HEK293 (cell line): ENCODE measurements around the gene PRICKLE3.
A peak's percentile ranks its signal among the peaks of the same experiment; 100 is the strongest.

Experiments used
- CTCF ChIA-PET: fragments of 350-600 bp; formaldehyde crosslinking; extraction: SDS; loops from one replicate; lab custom pipeline; 2021; ENCODE audit warnings: antibody characterized with exemption; lab: Yijun Ruan, JAX
- POLR2A ChIA-PET: fragments of 300-600 bp; formaldehyde crosslinking; extraction: SDS; loops from one replicate; lab custom pipeline; 2020; ENCODE audit warnings: antibody characterized with exemption, inconsistent platforms; lab: Yijun Ruan, JAX
- H3K27ac ChIP-seq: fragments of 200-500 bp; sonication (Bioruptor generic); 2 replicates; pipeline ENCODE4 v1.5.1; 2014; ENCODE audit warnings: low read depth, low read length, control low read depth, inconsistent platforms; ENCODE audit errors: extremely low read depth
- H3K36me3 ChIP-seq, 2 experiments: fragments of 200-500 bp in 1 of 2; sonication (Bioruptor generic) in 1 of 2; 1 replicate in 1 of 2; 2 replicates in 1 of 2; pipeline ENCODE4 v1.5.1; 2014 to 2017; ENCODE audit warnings: inconsistent platforms in 2 of 2, low read length in 2 of 2; ENCODE audit not compliant: control insufficient read depth in 2 of 2, insufficient read depth in 1 of 2
- H3K4me1 ChIP-seq: fragments of 200-500 bp; sonication (Bioruptor generic); 2 replicates; pipeline ENCODE4 v1.5.1; 2014; ENCODE audit warnings: mild to moderate bottlenecking, low read length, inconsistent platforms; ENCODE audit not compliant: control insufficient read depth, insufficient read depth
- H3K4me3 ChIP-seq: 2 replicates; pipeline ENCODE4 v1.5.1; 2011; ENCODE audit warnings: low read depth, mild to moderate bottlenecking, control low read depth, low read length, moderate library complexity
- H3K9me3 ChIP-seq: fragments of 200-500 bp; sonication (Bioruptor generic); 2 replicates; pipeline ENCODE4 v1.5.1; 2014; ENCODE audit warnings: low read depth, low read length, inconsistent platforms; ENCODE audit not compliant: control insufficient read depth, insufficient read depth
- FEZF1 ChIP-seq: fragments of 450-650 bp; formaldehyde crosslinking; IDR thresholded peaks from 2 replicates; pipeline ENCODE4 v1.5.1; 2016; ENCODE audit warnings: missing biosample characterization, missing genetic modification characterization
- MEIS1 ChIP-seq: sonication (generic); formaldehyde crosslinking; IDR thresholded peaks from 2 replicates; pipeline ENCODE4 v1.8.1; 2022; ENCODE audit warnings: missing genetic modification reagents, mild to moderate bottlenecking, borderline replicate concordance
- PATZ1 ChIP-seq: fragments of 450-650 bp; formaldehyde crosslinking; IDR thresholded peaks from 2 replicates; pipeline ENCODE4 v1.5.1; 2016; ENCODE audit warnings: missing biosample characterization, missing genetic modification characterization
- SP7 ChIP-seq: fragments of 450-650 bp; formaldehyde crosslinking; IDR thresholded peaks from 2 replicates; pipeline ENCODE4 v1.5.1; 2016; ENCODE audit warnings: missing biosample characterization, missing genetic modification characterization
- ZBTB21 ChIP-seq: fragments of 450-650 bp; formaldehyde crosslinking; IDR thresholded peaks from 2 replicates; pipeline ENCODE4 v1.5.1; 2017; ENCODE audit warnings: missing biosample characterization, missing genetic modification characterization
- ZFP3 ChIP-seq: fragments of 450-650 bp; formaldehyde crosslinking; IDR thresholded peaks from 2 replicates; pipeline ENCODE4 v1.5.1; 2016; ENCODE audit warnings: low read depth, missing biosample characterization, missing genetic modification characterization
- ZNF174 ChIP-seq: fragments of 450-650 bp; formaldehyde crosslinking; IDR thresholded peaks from 2 replicates; pipeline ENCODE4 v1.5.0; 2017; ENCODE audit warnings: missing biosample characterization, mild to moderate bottlenecking, missing genetic modification characterization
- ZNF214 ChIP-seq: fragments of 450-650 bp; formaldehyde crosslinking; IDR thresholded peaks from 2 replicates; pipeline ENCODE4 v1.5.1; 2017; ENCODE audit warnings: missing biosample characterization, mild to moderate bottlenecking, missing genetic modification characterization, borderline replicate concordance
- ZNF266 ChIP-seq: fragments of 450-650 bp; formaldehyde crosslinking; IDR thresholded peaks from 2 replicates; pipeline ENCODE4 v1.5.1; 2016; ENCODE audit warnings: missing biosample characterization, missing genetic modification characterization, low read depth
- ZNF394 ChIP-seq: fragments of 450-650 bp; formaldehyde crosslinking; IDR thresholded peaks from 2 replicates; pipeline ENCODE4 v1.5.1; 2016; ENCODE audit warnings: missing biosample characterization, missing genetic modification characterization, mild to moderate bottlenecking, moderate library complexity, borderline replicate concordance
- ZNF473 ChIP-seq: fragments of 450-650 bp; formaldehyde crosslinking; IDR thresholded peaks from 2 replicates; pipeline ENCODE4 v1.5.1; 2017; ENCODE audit warnings: missing biosample characterization, missing genetic modification characterization
- ZNF510 ChIP-seq: fragments of 450-650 bp; formaldehyde crosslinking; IDR thresholded peaks from 2 replicates; pipeline ENCODE4 v1.5.1; 2018; ENCODE audit warnings: mild to moderate bottlenecking, missing genetic modification characterization, missing biosample characterization; ENCODE audit not compliant: insufficient replicate concordance
- ZNF518A ChIP-seq: fragments of 450-650 bp; formaldehyde crosslinking; conservative IDR thresholded peaks from 2 replicates; pipeline ENCODE4 v1.5.1; 2016; ENCODE audit warnings: low read depth, missing biosample characterization, missing genetic modification characterization
- ZNF548 ChIP-seq: fragments of 450-650 bp; formaldehyde crosslinking; IDR thresholded peaks from 2 replicates; pipeline ENCODE4 v1.5.1; 2016; ENCODE audit warnings: missing biosample characterization, missing genetic modification characterization
- ZNF623 ChIP-seq: fragments of 450-650 bp; formaldehyde crosslinking; IDR thresholded peaks from 2 replicates; pipeline ENCODE4 v1.5.1; 2016; ENCODE audit warnings: missing biosample characterization, missing genetic modification characterization
- ZNF677 ChIP-seq: fragments of 450-650 bp; IDR thresholded peaks from 2 replicates; pipeline ENCODE4 v1.5.0; 2018; ENCODE audit warnings: missing biosample characterization, mild to moderate bottlenecking, missing genetic modification characterization, moderate library complexity
- ZNF768 ChIP-seq: fragments of 450-650 bp; formaldehyde crosslinking; IDR thresholded peaks from 2 replicates; pipeline ENCODE4 v1.5.1; 2018; ENCODE audit warnings: missing biosample characterization, mild to moderate bottlenecking, missing genetic modification characterization
- ZNF792 ChIP-seq: fragments of 450-650 bp; formaldehyde crosslinking; IDR thresholded peaks from 2 replicates; pipeline ENCODE4 v1.5.1; 2016; ENCODE audit warnings: missing biosample characterization, missing genetic modification characterization
- ZNF830 ChIP-seq: fragments of 450-650 bp; IDR thresholded peaks from 2 replicates; pipeline ENCODE4 v1.5.0; 2018; ENCODE audit warnings: missing biosample characterization, missing genetic modification characterization, low read depth, mild to moderate bottlenecking, moderate library complexity
- ZNF837 ChIP-seq: fragments of 450-650 bp; formaldehyde crosslinking; IDR thresholded peaks from 2 replicates; pipeline ENCODE4 v1.5.1; 2016; ENCODE audit warnings: missing biosample characterization, missing genetic modification characterization
- ZNF843 ChIP-seq: fragments of 450-650 bp; formaldehyde crosslinking; IDR thresholded peaks from 2 replicates; pipeline ENCODE4 v1.5.1; 2016; ENCODE audit warnings: missing biosample characterization, missing genetic modification characterization

PRICKLE3 gene

GRCh38 chrX:49228185-49228584 lies 42.0 kb upstream of the PRICKLE3 start:
- CTCF ChIA-PET, result interaction anchor here (1.4 kb wide), 1 partner anchor 36 kb away, joined by 3 read pairs; no protein-coding TSS in a partner anchor
- H3K4me3 ChIP-seq, result no peak overlapping the region

GRCh38 chrX:49227726-49228125 lies 41.6 kb upstream of the PRICKLE3 start:
- no peak overlapping the region for H3K27ac ChIP-seq
- POLR2A ChIA-PET, result no interaction called here
- H3K36me3 ChIP-seq, result no peaks in the 10 kb centered on the region
- no peaks in the 10 kb centered on the region for H3K9me3 ChIP-seq
- no peaks in the 10 kb centered on the region for H3K4me1 ChIP-seq
- CTCF ChIA-PET, result no interaction called here
- TF ChIP-seq ZFP3 (tag by site-specific recombination) (peak; percentile 89), ZNF837 (tag by site-specific recombination) (no peak)
- TF ChIP-seq, all 188 proteins: peak for 1
- no peak overlapping the region for H3K4me3 ChIP-seq

More at GRCh38 chrX:49228185-49228584, 42.0 kb upstream of the PRICKLE3 start:
- no peaks in the 10 kb centered on the region for H3K36me3 ChIP-seq
- H3K9me3 ChIP-seq, result no peaks in the 10 kb centered on the region
- TF ChIP-seq ZNF473 (tag by site-specific recombination) (no peak), ZNF510 (tag by site-specific recombination) (no peak), SP7 (tag by site-specific recombination) (no peak), ZNF768 (tag by site-specific recombination) (no peak)
- H3K27ac ChIP-seq, result no peak overlapping the region
- no peaks in the 10 kb centered on the region for H3K4me1 ChIP-seq
- POLR2A ChIA-PET, result no interaction called here

- POLR2A ChIA-PET, result no interaction called here
- Histone ChIP-seq H3K9me3 (no peaks in the 10 kb centered on the region), H3K27ac (no peak overlapping the region)
- CTCF ChIA-PET, result no interaction called here
- peak; percentile 87 for TF ChIP-seq ZNF623
- no peak for TF ChIP-seq MEIS1
- TF ChIP-seq, all 188 proteins: peak for 1
- Histone ChIP-seq H3K4me3 (no peak overlapping the region), H3K36me3 (no peaks in the 10 kb centered on the region), H3K4me1 (no peaks in the 10 kb centered on the region)
Observed at GRCh38 chrX:49226946-49227345, 40.8 kb upstream of the PRICKLE3 start.

GRCh38 chrX:49225858-49226257 lies 39.7 kb upstream of the PRICKLE3 start:
- POLR2A ChIA-PET, result no interaction called here
- CTCF ChIA-PET, result no interaction called here
- H3K9me3 ChIP-seq, result no peaks in the 10 kb centered on the region
- TF ChIP-seq ZNF510 (tag by site-specific recombination) (no peak), ZNF214 (tag by site-specific recombination) (no peak), ZNF174 (tag by site-specific recombination) (no peak), ZBTB21 (no peak), ZNF677 (tag by site-specific recombination) (no peak), ZNF843 (tag by site-specific recombination) (no peak), PATZ1 (tag by site-specific recombination) (no peak), ZNF548 (tag by site-specific recombination) (no peak), FEZF1 (no peak), ZNF792 (tag by site-specific recombination) (no peak), ZNF830 (tag by site-specific recombination) (no peak), ZNF394 (no peak), ZNF623 (no peak), ZNF266 (no peak), ZNF518A (tag by site-specific recombination) (no peak)

More at GRCh38 chrX:49225858-49226257, 39.7 kb upstream of the PRICKLE3 start:
- no peak overlapping the region for H3K4me3 ChIP-seq
- no peaks in the 10 kb centered on the region for H3K4me1 ChIP-seq
- H3K36me3 ChIP-seq, result no peaks in the 10 kb centered on the region
- H3K27ac ChIP-seq, result no peak overlapping the region
